Left ventricle myocardium inferior (tissue), 1 donor: Measurements from ENCODE around the gene CCDC157. TPM values are rescaled to one million over a fixed set of nuclear protein-coding genes. Genes with fewer than 3 reads are reported as not detected.

Experiments used
- DNase-seq: peaks from one replicate; pipeline ENCODE4 v3.0.0-alpha.2; 2020
- H3K27ac ChIP-seq: fragments of 200-600 bp; replicated peaks from 2 replicates; pipeline ENCODE4 v1.8.0; 2021
- H3K27me3 ChIP-seq: fragments of 200-600 bp; 2 replicates; pipeline ENCODE4 v1.8.0; 2021; ENCODE audit warnings: low read depth
- H3K36me3 ChIP-seq: fragments of 200-600 bp; 2 replicates; pipeline ENCODE4 v1.8.0; 2021
- H3K4me1 ChIP-seq: fragments of 200-600 bp; 2 replicates; pipeline ENCODE4 v1.8.0; 2021
- H3K4me3 ChIP-seq: fragments of 200-600 bp; 2 replicates; pipeline ENCODE4 v1.8.0; 2021; ENCODE audit warnings: mild to moderate bottlenecking, moderate library complexity
- H3K9me3 ChIP-seq: fragments of 200-600 bp; replicated peaks from 2 replicates; pipeline ENCODE4 v1.8.0; 2021
- intact Hi-C: fragments of 100-400 bp; cut with micrococcal nuclease; formaldehyde crosslinking; loops from one replicate; pipeline ENCODE4 v1.11.0; 2022
- total RNA-seq: library from RNA; stranded (reverse); fragmentation: NEBNext Ultra II Directional; extraction: Animal tissue kit (Norgen Biotek cat#: 25700); gene quantifications from one replicate; pipeline ENCODE4 v1.2.1, GENCODE V29; 2021
- TF ChIP-seq, protein P1 (sequence below): fragments of 200-600 bp; IDR thresholded peaks from 2 replicates; pipeline ENCODE4 v1.8.0; 2021; ENCODE audit warnings: antibody characterized with exemption, mild to moderate bottlenecking, borderline replicate concordance
- donor health status: DM: no; HTN: yes; CAD: no; lungs with severe emphysema.

The CCDC157 gene
- total RNA-seq, 1 donor from 2014 or later, result 0.58 TPM

DNA sequence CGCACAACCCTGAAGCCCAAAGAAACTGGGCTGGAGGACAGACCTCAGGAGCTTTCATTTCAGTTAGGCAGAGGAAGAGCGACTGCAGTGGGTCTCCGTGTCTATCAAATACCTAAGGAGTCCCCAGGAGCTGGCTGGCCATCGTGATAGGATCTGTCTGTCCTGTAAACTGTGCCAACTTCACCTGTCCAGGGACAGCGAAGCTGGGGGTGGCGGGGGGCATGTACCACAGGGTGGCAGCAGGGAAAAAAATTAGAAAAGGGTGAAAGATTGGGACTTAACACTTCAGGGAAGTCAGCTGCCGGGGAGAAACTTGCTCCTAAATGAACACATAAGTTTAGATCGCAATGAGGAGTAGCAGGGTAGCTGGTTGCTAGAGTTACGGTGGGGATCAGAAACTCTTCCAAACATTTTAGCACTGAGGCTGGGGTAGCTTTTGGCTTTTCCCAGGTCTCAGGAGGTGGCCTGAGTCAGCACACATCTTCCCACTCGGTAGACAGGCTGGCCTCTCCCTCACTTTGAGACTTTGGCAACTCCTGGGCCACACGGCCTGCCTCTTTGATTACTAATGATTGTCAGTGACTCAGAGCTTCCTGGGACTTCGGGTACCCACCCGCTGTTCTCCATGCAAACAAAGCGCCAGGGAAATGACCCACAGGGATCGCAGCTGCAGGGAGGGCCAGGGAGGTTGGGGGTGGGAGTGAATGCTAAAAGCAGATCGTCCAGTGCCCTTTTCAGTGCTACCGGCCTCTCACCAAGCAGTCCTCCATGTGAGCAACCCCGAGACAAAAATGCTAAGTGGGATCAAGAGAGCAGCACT lies 65.9 kb downstream of the CCDC157 start:
- no peaks in the 10 kb centered on the region for H3K27me3 ChIP-seq
- H3K4me3 ChIP-seq, result peak overlapping the region; percentile 89
- H3K4me1 ChIP-seq, result peaks cover 50% of the 10 kb centered on the region
- no peaks in the 10 kb centered on the region for H3K9me3 ChIP-seq
- peaks cover 31% of the 10 kb centered on the region for H3K36me3 ChIP-seq
- TF ChIP-seq, protein P1, sequence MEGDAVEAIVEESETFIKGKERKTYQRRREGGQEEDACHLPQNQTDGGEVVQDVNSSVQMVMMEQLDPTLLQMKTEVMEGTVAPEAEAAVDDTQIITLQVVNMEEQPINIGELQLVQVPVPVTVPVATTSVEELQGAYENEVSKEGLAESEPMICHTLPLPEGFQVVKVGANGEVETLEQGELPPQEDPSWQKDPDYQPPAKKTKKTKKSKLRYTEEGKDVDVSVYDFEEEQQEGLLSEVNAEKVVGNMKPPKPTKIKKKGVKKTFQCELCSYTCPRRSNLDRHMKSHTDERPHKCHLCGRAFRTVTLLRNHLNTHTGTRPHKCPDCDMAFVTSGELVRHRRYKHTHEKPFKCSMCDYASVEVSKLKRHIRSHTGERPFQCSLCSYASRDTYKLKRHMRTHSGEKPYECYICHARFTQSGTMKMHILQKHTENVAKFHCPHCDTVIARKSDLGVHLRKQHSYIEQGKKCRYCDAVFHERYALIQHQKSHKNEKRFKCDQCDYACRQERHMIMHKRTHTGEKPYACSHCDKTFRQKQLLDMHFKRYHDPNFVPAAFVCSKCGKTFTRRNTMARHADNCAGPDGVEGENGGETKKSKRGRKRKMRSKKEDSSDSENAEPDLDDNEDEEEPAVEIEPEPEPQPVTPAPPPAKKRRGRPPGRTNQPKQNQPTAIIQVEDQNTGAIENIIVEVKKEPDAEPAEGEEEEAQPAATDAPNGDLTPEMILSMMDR, result no peak
- DNase-seq, result peak; percentile 28
- H3K27ac ChIP-seq, result peak overlapping the region; percentile 99
- intact Hi-C loops, result no loop called here

DNA sequence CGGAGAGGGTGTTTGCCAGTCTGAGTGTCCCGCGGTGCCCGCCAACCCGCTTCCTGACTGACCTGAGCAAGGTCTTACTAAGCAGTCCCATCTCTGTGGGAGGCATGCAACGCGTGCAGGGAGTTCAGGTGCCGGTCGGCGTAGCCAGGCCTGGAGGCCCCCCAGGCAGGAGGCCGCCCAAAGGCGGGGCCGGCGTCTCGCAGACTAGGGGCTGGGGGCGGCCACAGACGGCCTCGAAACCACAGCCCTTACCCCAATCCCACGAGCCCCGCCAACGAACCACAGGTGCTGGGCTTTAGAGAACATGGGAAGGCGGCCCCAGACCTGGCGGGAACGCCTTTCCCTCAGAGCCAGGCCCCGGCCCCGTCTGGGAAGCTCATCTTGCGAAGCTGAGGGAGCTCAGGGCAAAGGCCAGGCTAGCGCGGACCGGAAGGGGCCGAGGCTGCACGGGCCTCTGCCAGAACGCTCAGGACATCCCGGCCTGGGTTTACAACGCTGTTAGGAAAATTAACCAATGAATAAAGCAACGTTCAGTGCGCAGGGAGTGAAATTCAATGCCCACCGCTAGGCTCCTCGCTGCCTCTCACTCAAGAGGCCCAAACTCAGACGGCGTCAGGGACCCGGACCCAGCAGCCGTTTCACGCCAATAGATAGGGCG lies 66.6 kb downstream of the CCDC157 start:
- Histone ChIP-seq H3K27me3 (no peaks in the 10 kb centered on the region), H3K36me3 (peaks cover 24% of the 10 kb centered on the region), H3K27ac (peak overlapping the region; percentile 99), H3K9me3 (no peaks in the 10 kb centered on the region), H3K4me1 (peaks cover 50% of the 10 kb centered on the region), H3K4me3 (peak overlapping the region; percentile 89)
- DNase-seq, result peak; percentile 74
- intact Hi-C loops, result no loop called here
- TF ChIP-seq, protein P1, result peak; percentile 26

GRCh38 chr22:30423959-30424533 lies 67.2 kb downstream of the CCDC157 start:
- Histone ChIP-seq H3K36me3 (peaks cover 18% of the 10 kb centered on the region), H3K4me1 (peaks cover 50% of the 10 kb centered on the region), H3K27ac (peak overlapping the region; percentile 99), H3K4me3 (peak overlapping the region; percentile 89), H3K9me3 (no peaks in the 10 kb centered on the region), H3K27me3 (no peaks in the 10 kb centered on the region)
- TF ChIP-seq, protein P1, result no peak
- peak; percentile 99 for DNase-seq
- intact Hi-C loops, result no loop called here

DNA sequence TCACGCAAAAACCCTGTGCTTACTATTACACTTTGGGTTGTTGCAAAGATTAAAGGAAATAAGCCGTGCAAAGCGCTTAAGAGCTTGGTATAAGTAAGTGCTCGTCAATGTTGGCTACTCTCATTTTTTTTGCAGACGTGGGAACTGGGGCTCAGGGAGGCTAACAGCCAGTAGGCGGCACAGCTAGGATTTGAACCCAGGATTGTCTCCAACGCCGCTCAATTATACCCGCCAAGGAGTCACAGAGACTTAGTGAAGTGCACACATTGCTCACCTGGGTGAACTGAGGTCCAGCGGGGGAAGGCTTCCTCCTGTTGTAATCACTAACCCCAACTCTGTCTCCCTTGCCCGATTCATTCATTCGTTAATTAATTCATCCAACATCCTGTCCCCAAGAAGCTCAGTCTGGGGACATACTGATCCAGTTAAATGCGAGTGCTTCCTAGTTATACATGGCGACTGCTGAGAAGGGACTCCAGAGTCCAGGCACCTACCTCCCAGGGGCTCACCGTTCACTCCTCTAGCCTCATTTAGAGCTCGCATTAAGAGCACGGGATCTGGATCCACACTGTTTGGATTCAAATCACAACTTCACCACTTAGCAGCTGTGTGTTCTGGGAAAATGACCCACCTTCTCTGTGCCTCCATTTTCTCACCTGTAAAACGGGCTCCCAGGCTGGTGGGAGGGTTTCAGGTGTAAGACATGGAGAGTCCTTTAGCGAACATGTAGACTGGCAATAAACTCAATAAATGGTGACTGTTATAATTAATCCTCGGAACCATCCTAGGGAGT lies 67.9 kb downstream of the CCDC157 start:
- Histone ChIP-seq H3K27me3 (no peaks in the 10 kb centered on the region), H3K9me3 (no peaks in the 10 kb centered on the region), H3K4me1 (peaks cover 50% of the 10 kb centered on the region), H3K36me3 (peaks cover 12% of the 10 kb centered on the region), H3K4me3 (peak overlapping the region; percentile 89), H3K27ac (peak overlapping the region; percentile 99)
- TF ChIP-seq, protein P1, result no peak
- no peak for DNase-seq
- intact Hi-C loops, result no loop called here

- TF ChIP-seq, protein P1, result no peak
- Histone ChIP-seq H3K27me3 (no peaks in the 10 kb centered on the region), H3K36me3 (peaks cover 8% of the 10 kb centered on the region), H3K4me1 (peaks cover 50% of the 10 kb centered on the region), H3K9me3 (no peaks in the 10 kb centered on the region), H3K27ac (peak overlapping the region; percentile 85), H3K4me3 (peak overlapping the region; percentile 89)
- intact Hi-C loops, result no loop called here
- DNase-seq, result no peak
Measured at GRCh38 chr22:30425327-30425615, 68.5 kb downstream of the CCDC157 start.
